ENCODE results near the gene MAPK10. TPM values are rescaled to one million over a fixed set of nuclear protein-coding genes. Genes with fewer than 3 reads are reported as not detected.

Gene MAPK10
- total RNA-seq, 4 donors from 2014 or later, result 8.3 to 40.9 (median 23.3) TPM

- Histone ChIP-seq H3K4me3 (no peak overlapping the region), H3K9me3 (no peaks in the 10 kb centered on the region), H3K27me3 (no peaks in the 10 kb centered on the region), H3K27ac (no peak overlapping the region), H3K4me1 (peaks cover 0 to 11% (median 0%) of the 10 kb centered on the region in 3 donors), H3K36me3 (no peaks in the 10 kb centered on the region)
- TF ChIP-seq POLR2AphosphoS5 (IDR thresholded peaks at IDR 0.05) (no peak), POLR2A (IDR thresholded peaks at IDR 0.05) (no peak), CTCF (IDR thresholded peaks at IDR 0.05) (no peak), EP300 (IDR thresholded peaks at IDR 0.05) (no peak)
- WGBS, 2 donors (ENCODE audit: low coverage in 1 of 2), result 29 to 33% methylated on average over 2 of the region's 2 CpGs
- no peak for ATAC-seq
Observed at GRCh38 chr4:86302830-86303229, 57.0 kb downstream of the MAPK10 start.

GRCh38 chr4:86302251-86302650 lies 57.6 kb downstream of the MAPK10 start:
- Histone ChIP-seq H3K4me1 (peaks cover 0 to 11% (median 0%) of the 10 kb centered on the region in 3 donors), H3K27me3 (no peaks in the 10 kb centered on the region), H3K36me3 (no peaks in the 10 kb centered on the region), H3K27ac (no peak overlapping the region), H3K9me3 (no peaks in the 10 kb centered on the region), H3K4me3 (no peak overlapping the region)
- TF ChIP-seq EP300 (IDR thresholded peaks at IDR 0.05), result no peak
- TF ChIP-seq POLR2A (IDR thresholded peaks at IDR 0.05), result no peak
- no peak for TF ChIP-seq CTCF (IDR thresholded peaks at IDR 0.05)
- TF ChIP-seq POLR2AphosphoS5 (IDR thresholded peaks at IDR 0.05), result no peak
- peak; percentile 75 for ATAC-seq
- 13 to 19% methylated on average over 4 of the region's 4 CpGs for WGBS, 2 donors (ENCODE audit: low coverage in 1 of 2)

- Histone ChIP-seq H3K9me3 (no peaks in the 10 kb centered on the region), H3K36me3 (no peaks in the 10 kb centered on the region), H3K27me3 (no peaks in the 10 kb centered on the region), H3K4me3 (no peak overlapping the region), H3K4me1 (peaks cover 0 to 11% (median 0%) of the 10 kb centered on the region in 3 donors), H3K27ac (no peak overlapping the region)
- ATAC-seq, result no peak
- 70 to 80% methylated on average over 3 of the region's 3 CpGs for WGBS, 2 donors (ENCODE audit: low coverage in 1 of 2)
- TF ChIP-seq POLR2AphosphoS5 (IDR thresholded peaks at IDR 0.05) (no peak), POLR2A (IDR thresholded peaks at IDR 0.05) (no peak), EP300 (IDR thresholded peaks at IDR 0.05) (no peak), CTCF (IDR thresholded peaks at IDR 0.05) (no peak)
Observed at GRCh38 chr4:86300516-86300915, 59.3 kb downstream of the MAPK10 start.

- TF ChIP-seq POLR2AphosphoS5 (IDR thresholded peaks at IDR 0.05) (no peak), POLR2A (IDR thresholded peaks at IDR 0.05) (no peak), CTCF (IDR thresholded peaks at IDR 0.05) (no peak), EP300 (IDR thresholded peaks at IDR 0.05) (no peak)
- Histone ChIP-seq H3K4me1 (peaks cover 0 to 4% (median 0%) of the 10 kb centered on the region in 3 donors), H3K4me3 (no peak overlapping the region), H3K27me3 (no peaks in the 10 kb centered on the region), H3K27ac (no peak overlapping the region), H3K36me3 (no peaks in the 10 kb centered on the region), H3K9me3 (no peaks in the 10 kb centered on the region)
- 77 to 82% methylated on average over 6 of the region's 6 CpGs for WGBS, 2 donors (ENCODE audit: low coverage in 1 of 2)
- no peak for ATAC-seq
Observed at GRCh38 chr4:86296865-86297264, 63.0 kb downstream of the MAPK10 start.

GRCh38 chr4:86294883-86295282 lies 65.0 kb downstream of the MAPK10 start:
- WGBS, 2 donors (ENCODE audit: low coverage in 1 of 2), result 76 to 96% methylated on average over 11 of the region's 11 CpGs
- no peaks in the 10 kb centered on the region for H3K27me3 ChIP-seq
- no peaks in the 10 kb centered on the region for H3K9me3 ChIP-seq
- H3K4me3 ChIP-seq, result no peak overlapping the region
- H3K4me1 ChIP-seq, result no peaks in the 10 kb centered on the region
- no peaks in the 10 kb centered on the region for H3K36me3 ChIP-seq
- H3K27ac ChIP-seq, result no peak overlapping the region
- no peak for ATAC-seq
- TF ChIP-seq POLR2A (IDR thresholded peaks at IDR 0.05) (no peak), POLR2AphosphoS5 (IDR thresholded peaks at IDR 0.05) (no peak), EP300 (IDR thresholded peaks at IDR 0.05) (no peak), CTCF (IDR thresholded peaks at IDR 0.05) (no peak)
